Loucy (cell line): ENCODE measurements around the gene EPHB3.
"Not testable (repeated sequence)": the region's sequence is repeated elsewhere in the genome, so short reads cannot be mapped to it uniquely, and the experiment has no call there.

Source experiments
- H2AFZ ChIP-seq: fragments of 200-600 bp; sonication (generic); 2 replicates; pipeline ENCODE4 v1.6.0; 2016; ENCODE audit warnings: antibody characterized with exemption, mild to moderate bottlenecking, low read length, moderate library complexity
- H3F3A ChIP-seq: fragments of 200-600 bp; 2 replicates; pipeline ENCODE4 v1.6.0; 2016; ENCODE audit warnings: antibody characterized with exemption, low read depth, mild to moderate bottlenecking
- H3K27me3 ChIP-seq: fragments of 200-600 bp; sonication (generic); 2 replicates; pipeline ENCODE4 v1.6.1; 2014; ENCODE audit warnings: low read length, mild to moderate bottlenecking; ENCODE audit not compliant: insufficient read depth, poor library complexity, severe bottlenecking
- H3K36me3 ChIP-seq: fragments of 200-600 bp; sonication (generic); 2 replicates; pipeline ENCODE4 v1.6.1; 2016; ENCODE audit warnings: low read length; ENCODE audit not compliant: insufficient read depth
- H3K4me1 ChIP-seq: fragments of 200-600 bp; sonication (generic); 2 replicates; pipeline ENCODE4 v1.5.1; 2014; ENCODE audit warnings: low read length, mild to moderate bottlenecking; ENCODE audit not compliant: insufficient read depth, poor library complexity, severe bottlenecking
- H3K4me2 ChIP-seq: fragments of 200-600 bp; sonication (generic); 2 replicates; pipeline ENCODE4 v1.6.0; 2014; ENCODE audit warnings: antibody characterized with exemption, low read length, low read depth, mild to moderate bottlenecking; ENCODE audit not compliant: poor library complexity, severe bottlenecking
- H3K4me3 ChIP-seq: fragments of 200-600 bp; sonication (generic); 2 replicates; pipeline ENCODE4 v1.5.1; 2014; ENCODE audit warnings: low read length, mild to moderate bottlenecking, mixed read lengths; ENCODE audit not compliant: poor library complexity, severe bottlenecking
- H3K79me2 ChIP-seq: fragments of 200-600 bp; sonication (generic); 2 replicates; pipeline ENCODE4 v1.6.1; 2014; ENCODE audit warnings: low read length; ENCODE audit not compliant: insufficient read depth
- H3K9ac ChIP-seq: fragments of 200-600 bp; sonication (generic); 2 replicates; pipeline ENCODE4 v1.6.0; 2014; ENCODE audit warnings: mild to moderate bottlenecking, low read depth, low read length, moderate library complexity; ENCODE audit not compliant: poor library complexity, severe bottlenecking
- H3K9me2 ChIP-seq: fragments of 200-600 bp; sonication (generic); replicated peaks from 2 replicates; pipeline ENCODE4 v1.6.1; 2016; ENCODE audit warnings: low read depth, low read length, mixed read lengths
- H3K9me3 ChIP-seq: fragments of 200-600 bp; sonication (generic); 2 replicates; pipeline ENCODE4 v1.6.1; 2014; ENCODE audit warnings: mild to moderate bottlenecking, antibody characterized with exemption, low read length, low read depth; ENCODE audit not compliant: insufficient read depth
- H4K20me1 ChIP-seq: fragments of 200-600 bp; sonication (generic); 2 replicates; pipeline ENCODE4 v1.6.0; 2014; ENCODE audit warnings: antibody characterized with exemption, low read length, mild to moderate bottlenecking; ENCODE audit not compliant: insufficient read depth, poor library complexity, severe bottlenecking
- EZH2phosphoT487 ChIP-seq: fragments of 200-600 bp; IDR thresholded peaks from 2 replicates; pipeline ENCODE4 v1.6.1; 2018; ENCODE audit warnings: antibody characterized with exemption, mild to moderate bottlenecking, moderate library complexity, borderline replicate concordance
- TF ChIP-seq, protein P1 (sequence below): fragments of 200-600 bp; sonication (generic); conservative IDR thresholded peaks from 2 replicates; pipeline ENCODE4 v1.5.1; 2014; ENCODE audit warnings: mild to moderate bottlenecking, antibody characterized with exemption, low read length

The EPHB3 gene

DNA sequence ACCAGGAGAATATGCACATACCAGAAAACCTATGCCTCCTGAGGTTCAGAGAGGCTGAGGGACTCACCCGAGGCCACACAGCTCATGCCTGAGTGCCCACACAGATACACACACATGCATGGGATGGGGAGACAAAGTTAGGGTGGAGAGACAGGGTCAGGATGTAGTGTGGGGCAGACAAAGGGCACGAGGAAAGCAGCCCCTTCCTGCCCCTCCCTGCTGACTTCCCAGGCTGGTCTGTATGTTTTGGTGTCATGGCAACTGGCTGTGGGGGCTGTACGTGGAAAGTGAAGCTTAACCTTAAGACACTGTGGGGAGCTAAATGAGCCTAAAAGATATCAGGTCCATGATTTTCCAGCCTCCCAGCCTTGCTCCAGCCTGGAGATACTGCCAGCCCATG, 57.8 kb downstream of the EPHB3 start:
- Histone ChIP-seq H3K4me1 (peaks cover 8% of the 10 kb centered on the region), H3K4me2 (no peak overlapping the region), H3K9me3 (no peaks in the 10 kb centered on the region), H3F3A (no peaks in the 10 kb centered on the region), H3K27me3 (no peaks in the 10 kb centered on the region), H3K4me3 (no peak overlapping the region), H4K20me1 (no peaks in the 10 kb centered on the region), H3K9ac (no peak overlapping the region), H2AFZ (0 out of 2 replicates have a peak overlapping the region, but pooled peaks have one; percentile 24), H3K36me3 (no peaks in the 10 kb centered on the region), H3K9me2 (no peaks in the 10 kb centered on the region), H3K79me2 (no peaks in the 10 kb centered on the region)
- no peak for TF ChIP-seq EZH2phosphoT487
- TF ChIP-seq, protein P1, sequence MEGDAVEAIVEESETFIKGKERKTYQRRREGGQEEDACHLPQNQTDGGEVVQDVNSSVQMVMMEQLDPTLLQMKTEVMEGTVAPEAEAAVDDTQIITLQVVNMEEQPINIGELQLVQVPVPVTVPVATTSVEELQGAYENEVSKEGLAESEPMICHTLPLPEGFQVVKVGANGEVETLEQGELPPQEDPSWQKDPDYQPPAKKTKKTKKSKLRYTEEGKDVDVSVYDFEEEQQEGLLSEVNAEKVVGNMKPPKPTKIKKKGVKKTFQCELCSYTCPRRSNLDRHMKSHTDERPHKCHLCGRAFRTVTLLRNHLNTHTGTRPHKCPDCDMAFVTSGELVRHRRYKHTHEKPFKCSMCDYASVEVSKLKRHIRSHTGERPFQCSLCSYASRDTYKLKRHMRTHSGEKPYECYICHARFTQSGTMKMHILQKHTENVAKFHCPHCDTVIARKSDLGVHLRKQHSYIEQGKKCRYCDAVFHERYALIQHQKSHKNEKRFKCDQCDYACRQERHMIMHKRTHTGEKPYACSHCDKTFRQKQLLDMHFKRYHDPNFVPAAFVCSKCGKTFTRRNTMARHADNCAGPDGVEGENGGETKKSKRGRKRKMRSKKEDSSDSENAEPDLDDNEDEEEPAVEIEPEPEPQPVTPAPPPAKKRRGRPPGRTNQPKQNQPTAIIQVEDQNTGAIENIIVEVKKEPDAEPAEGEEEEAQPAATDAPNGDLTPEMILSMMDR, result no peak

DNA sequence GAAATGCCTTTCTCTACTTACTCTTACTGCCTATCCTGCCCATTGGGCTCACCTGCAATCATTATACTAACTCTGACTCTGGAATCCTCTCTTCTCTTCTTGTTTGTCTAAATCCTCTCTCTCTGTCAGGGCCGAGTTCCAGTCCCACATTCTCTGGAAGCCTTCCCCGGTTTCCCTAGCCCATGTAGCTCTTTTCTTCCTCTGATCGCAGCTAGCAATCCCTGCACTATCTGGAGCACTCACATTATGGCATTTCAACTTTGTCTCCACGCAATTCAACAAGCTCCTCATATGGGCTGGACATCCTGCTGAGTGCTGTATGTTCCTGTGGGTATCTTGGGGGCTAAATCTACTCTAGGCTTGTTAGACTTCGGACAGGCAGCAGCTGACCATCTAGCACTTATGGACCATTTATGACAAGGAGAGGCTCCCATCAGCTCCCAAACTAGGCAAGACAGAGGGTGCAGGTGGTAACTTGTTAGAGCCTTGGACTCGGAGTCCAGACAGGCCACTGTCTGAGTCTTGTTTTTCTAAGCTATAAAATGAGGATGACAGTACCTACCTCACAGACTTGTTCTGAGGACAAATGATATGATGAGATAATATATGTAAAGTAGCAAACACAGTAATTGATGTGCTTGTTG, 58.3 kb downstream of the EPHB3 start:
- Histone ChIP-seq H3K36me3 (no peaks in the 10 kb centered on the region), H3K4me2 (no peak overlapping the region), H3F3A (no peaks in the 10 kb centered on the region), H3K27me3 (no peaks in the 10 kb centered on the region), H3K79me2 (no peaks in the 10 kb centered on the region), H3K4me1 (peaks cover 8% of the 10 kb centered on the region), H3K9me3 (no peaks in the 10 kb centered on the region), H3K9me2 (no peaks in the 10 kb centered on the region), H2AFZ (no peak overlapping the region), H3K9ac (no peak overlapping the region), H3K4me3 (no peak overlapping the region), H4K20me1 (no peaks in the 10 kb centered on the region)
- TF ChIP-seq EZH2phosphoT487, result no peak
- TF ChIP-seq, protein P1, result no peak

DNA sequence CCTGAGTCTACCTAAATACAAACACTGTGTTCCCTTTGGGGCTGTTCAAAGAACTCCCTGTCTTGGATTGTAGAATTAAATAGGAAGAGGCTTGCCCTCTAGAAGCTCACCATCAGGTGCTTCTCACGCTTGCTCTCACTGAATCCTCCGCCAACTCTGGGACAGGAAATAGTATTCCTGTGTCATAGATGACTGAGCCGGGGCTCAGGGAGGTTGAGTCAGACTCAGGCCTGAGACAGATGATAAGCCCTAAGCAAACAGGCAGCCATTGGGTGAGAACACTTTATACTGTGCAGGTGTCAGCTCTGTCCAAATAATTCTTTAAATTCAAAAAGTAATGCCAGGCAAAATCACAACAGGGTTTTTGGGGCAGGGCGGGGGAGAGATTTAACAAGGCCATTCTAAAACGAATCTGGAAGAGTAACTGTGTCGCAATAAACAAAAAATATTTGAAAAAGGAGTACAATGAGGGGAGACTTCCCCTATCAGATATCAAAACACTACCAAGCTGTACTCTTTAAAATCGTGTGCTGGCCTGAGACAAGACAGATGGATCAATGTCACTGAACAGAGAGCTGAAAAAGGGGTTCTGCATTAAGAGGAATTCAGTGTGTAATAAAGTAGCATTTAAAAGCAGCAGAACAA, 59.0 kb downstream of the EPHB3 start:
- no peaks in the 10 kb centered on the region for H3K27me3 ChIP-seq
- no peak overlapping the region for H3K9ac ChIP-seq
- no peak overlapping the region for H3K4me2 ChIP-seq
- peaks cover 8% of the 10 kb centered on the region for H3K4me1 ChIP-seq
- no peak overlapping the region for H3K4me3 ChIP-seq
- no peak overlapping the region for H2AFZ ChIP-seq
- H3K79me2 ChIP-seq, result no peaks in the 10 kb centered on the region
- H3K9me3 ChIP-seq, result no peaks in the 10 kb centered on the region
- H3K36me3 ChIP-seq, result no peaks in the 10 kb centered on the region
- H3F3A ChIP-seq, result no peaks in the 10 kb centered on the region
- no peaks in the 10 kb centered on the region for H4K20me1 ChIP-seq
- H3K9me2 ChIP-seq, result no peaks in the 10 kb centered on the region
- TF ChIP-seq, protein P1, result no peak
- TF ChIP-seq EZH2phosphoT487, result no peak

DNA sequence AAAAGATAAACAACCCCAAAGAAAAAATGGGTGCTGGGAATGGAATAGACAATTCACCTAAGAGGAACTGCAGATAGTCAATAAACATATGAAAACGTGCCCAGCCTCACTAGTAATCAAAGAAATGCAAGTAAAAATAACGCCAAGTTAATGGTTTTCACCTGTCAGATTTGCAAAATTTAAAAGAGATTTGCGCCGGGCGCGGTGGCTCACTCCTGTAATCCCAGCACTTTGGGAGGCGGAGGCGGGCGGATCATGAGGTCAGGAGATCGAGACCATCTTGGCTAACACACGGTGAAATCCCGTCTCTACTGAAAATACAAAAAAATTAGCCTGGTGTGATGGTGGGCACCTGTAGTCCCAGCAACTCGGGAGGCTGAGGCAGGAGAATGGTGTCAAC, 60.6 kb downstream of the EPHB3 start:
- H3K4me1 ChIP-seq, H3F3A ChIP-seq, H3K4me2 ChIP-seq, H4K20me1 ChIP-seq, H3K9me3 ChIP-seq, H3K79me2 ChIP-seq, H2AFZ ChIP-seq, H3K36me3 ChIP-seq, H3K4me3 ChIP-seq, H3K27me3 ChIP-seq, H3K9ac ChIP-seq, H3K9me2 ChIP-seq: not testable (repeated sequence)
